ENCODE results near the gene NUDT8.

Gene NUDT8

GRCh38 chr11:67631853-67632174 is 2.1 kb upstream of the NUDT8 start:
- H3K27ac ChIP-seq, result peak overlapping the region; percentile 96
- TF ChIP-seq, protein P1, sequence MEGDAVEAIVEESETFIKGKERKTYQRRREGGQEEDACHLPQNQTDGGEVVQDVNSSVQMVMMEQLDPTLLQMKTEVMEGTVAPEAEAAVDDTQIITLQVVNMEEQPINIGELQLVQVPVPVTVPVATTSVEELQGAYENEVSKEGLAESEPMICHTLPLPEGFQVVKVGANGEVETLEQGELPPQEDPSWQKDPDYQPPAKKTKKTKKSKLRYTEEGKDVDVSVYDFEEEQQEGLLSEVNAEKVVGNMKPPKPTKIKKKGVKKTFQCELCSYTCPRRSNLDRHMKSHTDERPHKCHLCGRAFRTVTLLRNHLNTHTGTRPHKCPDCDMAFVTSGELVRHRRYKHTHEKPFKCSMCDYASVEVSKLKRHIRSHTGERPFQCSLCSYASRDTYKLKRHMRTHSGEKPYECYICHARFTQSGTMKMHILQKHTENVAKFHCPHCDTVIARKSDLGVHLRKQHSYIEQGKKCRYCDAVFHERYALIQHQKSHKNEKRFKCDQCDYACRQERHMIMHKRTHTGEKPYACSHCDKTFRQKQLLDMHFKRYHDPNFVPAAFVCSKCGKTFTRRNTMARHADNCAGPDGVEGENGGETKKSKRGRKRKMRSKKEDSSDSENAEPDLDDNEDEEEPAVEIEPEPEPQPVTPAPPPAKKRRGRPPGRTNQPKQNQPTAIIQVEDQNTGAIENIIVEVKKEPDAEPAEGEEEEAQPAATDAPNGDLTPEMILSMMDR (conservative IDR thresholded peaks at IDR 0.05), result no peak

DNA sequence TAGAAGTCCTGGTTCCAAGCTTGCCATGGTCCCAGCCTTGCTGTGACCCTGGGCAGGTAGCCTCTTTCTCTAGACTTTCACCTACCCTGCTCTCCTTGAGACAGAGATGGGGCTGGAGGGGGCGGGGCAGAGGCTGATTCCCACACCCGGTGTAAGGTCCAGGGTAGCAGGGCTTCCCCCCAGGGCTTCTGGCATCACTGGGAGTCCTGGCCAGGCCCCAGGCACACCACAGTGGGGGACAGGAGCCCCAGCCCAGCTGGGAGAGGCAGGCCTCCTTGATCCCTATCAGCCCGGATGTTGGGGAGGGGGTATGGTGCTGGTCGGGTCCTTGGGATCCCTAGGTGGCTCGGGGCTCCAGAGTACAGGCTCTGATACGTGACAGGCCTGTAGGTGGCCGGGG is 1.7 kb upstream of the NUDT8 start:
- peak overlapping the region; percentile 96 for H3K27ac ChIP-seq
- TF ChIP-seq, protein P1 (conservative IDR thresholded peaks at IDR 0.05), result no peak

DNA sequence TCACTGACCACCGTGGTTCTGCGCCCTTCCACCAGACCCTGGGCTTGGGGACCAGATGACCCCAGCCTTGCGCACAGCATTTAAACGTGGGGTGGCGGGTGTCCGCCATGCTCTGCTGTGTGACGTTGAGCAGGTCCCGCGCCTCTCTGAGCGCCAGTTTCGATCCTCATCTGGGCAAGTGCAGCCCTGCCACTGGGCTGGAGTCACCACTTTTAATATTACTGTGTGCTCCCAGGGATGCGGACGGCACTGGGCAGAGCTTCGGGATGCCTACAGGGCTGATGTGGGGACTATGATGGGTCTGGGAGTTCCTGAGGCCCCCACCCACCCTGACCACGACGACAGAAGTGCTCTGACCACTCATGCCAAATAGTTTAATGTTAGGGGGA is 1.2 kb upstream of the NUDT8 start:
- peak overlapping the region; percentile 96 for H3K27ac ChIP-seq
- TF ChIP-seq, protein P1 (conservative IDR thresholded peaks at IDR 0.05), result no peak; the same call in 1 of the 2 replicates

- peak overlapping the region; percentile 96 for H3K27ac ChIP-seq
- TF ChIP-seq, protein P1 (conservative IDR thresholded peaks at IDR 0.05), result peak; percentile 100
These were observed 648 bp upstream of the NUDT8 start for GRCh38 chr11:67630228-67630942.

- peak overlapping the region; percentile 96 for H3K27ac ChIP-seq
- TF ChIP-seq, protein P1 (conservative IDR thresholded peaks at IDR 0.05), result no peak
These were observed 889 bp downstream of the NUDT8 start for GRCh38 chr11:67628710-67629385.

- peak overlapping the region; percentile 96; the same call in 1 of the 2 replicates for H3K27ac ChIP-seq
- TF ChIP-seq, protein P1 (conservative IDR thresholded peaks at IDR 0.05), result no peak
These were observed 1.7 kb downstream of the NUDT8 start for GRCh38 chr11:67627812-67628624.

DNA sequence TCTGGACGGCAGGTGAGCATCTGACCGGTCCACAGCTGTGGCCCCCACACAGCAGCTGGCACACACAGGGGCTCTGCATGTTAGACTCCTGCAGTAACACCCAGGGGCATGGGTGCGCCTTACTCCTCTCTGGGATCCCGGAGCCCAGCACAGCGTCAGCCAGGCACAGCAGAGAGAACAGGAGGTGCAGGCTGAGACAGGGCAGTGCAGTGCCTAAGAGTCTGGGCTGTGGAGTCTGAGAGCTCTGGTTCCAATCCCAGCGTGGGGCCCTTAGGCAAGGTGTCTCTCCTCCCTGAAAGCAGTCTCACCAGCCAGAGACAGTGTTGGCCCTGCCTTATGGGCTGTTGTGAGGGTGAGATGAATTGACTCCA is 2.3 kb downstream of the NUDT8 start:
- H3K27ac ChIP-seq, result peak overlapping the region; percentile 96; the same call in 1 of the 2 replicates
- TF ChIP-seq, protein P1 (conservative IDR thresholded peaks at IDR 0.05), result no peak

All from VCaP (cell line).